Stimulated activated naive CD8-positive, alpha-beta T cell treated with anti-CD3 and anti-CD28 coated beads, Interleukin-15, amount 100 ng/mL, for 72 hours (primary cell): ENCODE results near the gene CD302.
"Not testable (repeated sequence)": the region's sequence is repeated elsewhere in the genome, so short reads cannot be mapped to it uniquely, and the experiment has no call there.

Source experiments
- ATAC-seq: fragments of 150-1000 bp; cut with Tn5 transposase; 2 replicates; pipeline ENCODE4 v1.10.0; 2021; ENCODE audit warnings: mild to moderate bottlenecking, moderate library complexity
- DNase-seq, 2 donors: peaks; one replicate each; pipeline ENCODE4 v3.0.0; 2021 to 2022
- H3K27ac Mint-ChIP-seq, 2 donors: one replicate each; pipeline ENCODE4 v1.8.0; 2022; ENCODE audit warnings: mild to moderate bottlenecking in 2 of 2, mixed read lengths in 2 of 2, moderate library complexity in 2 of 2
- H3K27me3 Mint-ChIP-seq: one replicate; pipeline ENCODE4 v1.8.0; 2022; ENCODE audit warnings: mixed read lengths
- H3K4me1 Mint-ChIP-seq: one replicate; pipeline ENCODE4 v1.8.0; 2022; ENCODE audit warnings: mild to moderate bottlenecking, mixed read lengths
- H3K4me3 Mint-ChIP-seq, 2 donors: one replicate each; pipeline ENCODE4 v1.8.0; 2022; ENCODE audit warnings: mild to moderate bottlenecking in 2 of 2, mixed read lengths in 2 of 2, moderate library complexity in 1 of 2
- H3K9me3 Mint-ChIP-seq, 2 donors: one replicate each; pipeline ENCODE4 v1.8.0; 2022; ENCODE audit warnings: mixed read lengths in 2 of 2

Gene CD302

DNA sequence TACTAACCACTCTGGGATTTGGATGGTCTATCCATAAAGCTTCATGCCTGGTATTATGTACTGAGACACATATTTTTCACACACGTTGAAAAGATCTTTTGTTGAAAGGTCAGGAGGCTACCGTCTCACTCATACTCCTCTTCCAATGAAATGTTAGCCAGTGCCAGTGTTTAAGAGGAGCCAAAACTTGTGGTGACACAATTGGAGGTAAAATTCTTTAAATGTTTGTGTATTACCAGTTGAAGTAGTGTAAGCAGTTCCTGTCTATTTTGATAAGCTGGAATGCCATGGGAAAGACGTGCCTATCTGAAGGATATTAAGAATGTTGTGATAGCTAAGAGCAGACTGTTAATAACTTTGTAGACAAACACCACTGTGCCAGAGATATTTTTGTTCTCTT lies 53.6 kb downstream of the CD302 start:
- H3K4me1 Mint-ChIP-seq, result peaks cover 7% of the 10 kb centered on the region
- no peaks in the 10 kb centered on the region for H3K27me3 Mint-ChIP-seq
- no peaks in the 10 kb centered on the region for H3K9me3 Mint-ChIP-seq
- H3K4me3 Mint-ChIP-seq, result no peak overlapping the region
- ATAC-seq, result no peak
- no peak overlapping the region for H3K27ac Mint-ChIP-seq
- no peak for DNase-seq

DNA sequence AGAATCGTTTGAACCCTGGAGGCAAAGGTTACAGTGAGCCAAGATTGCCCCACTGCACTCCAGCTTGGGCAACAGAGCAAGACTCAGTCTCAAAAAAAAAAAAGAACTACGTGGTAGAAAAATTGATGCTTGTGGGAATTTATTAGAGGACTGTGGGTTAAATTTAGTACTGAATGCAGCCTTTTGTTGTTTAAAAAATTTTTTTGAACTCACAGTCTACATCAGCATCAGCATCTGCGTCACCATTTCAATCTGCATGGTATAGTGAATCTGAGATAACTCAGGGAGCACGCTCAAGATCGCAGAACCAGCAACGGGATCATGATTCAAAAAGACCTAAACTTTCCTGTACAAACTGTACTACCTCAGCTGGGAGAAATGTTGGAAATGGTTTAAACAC lies 55.2 kb downstream of the CD302 start:
- H3K27me3 Mint-ChIP-seq, result no peaks in the 10 kb centered on the region
- H3K27ac Mint-ChIP-seq, result peak overlapping the region in 1 of 2 donors; percentile 74
- no peak for ATAC-seq

DNA sequence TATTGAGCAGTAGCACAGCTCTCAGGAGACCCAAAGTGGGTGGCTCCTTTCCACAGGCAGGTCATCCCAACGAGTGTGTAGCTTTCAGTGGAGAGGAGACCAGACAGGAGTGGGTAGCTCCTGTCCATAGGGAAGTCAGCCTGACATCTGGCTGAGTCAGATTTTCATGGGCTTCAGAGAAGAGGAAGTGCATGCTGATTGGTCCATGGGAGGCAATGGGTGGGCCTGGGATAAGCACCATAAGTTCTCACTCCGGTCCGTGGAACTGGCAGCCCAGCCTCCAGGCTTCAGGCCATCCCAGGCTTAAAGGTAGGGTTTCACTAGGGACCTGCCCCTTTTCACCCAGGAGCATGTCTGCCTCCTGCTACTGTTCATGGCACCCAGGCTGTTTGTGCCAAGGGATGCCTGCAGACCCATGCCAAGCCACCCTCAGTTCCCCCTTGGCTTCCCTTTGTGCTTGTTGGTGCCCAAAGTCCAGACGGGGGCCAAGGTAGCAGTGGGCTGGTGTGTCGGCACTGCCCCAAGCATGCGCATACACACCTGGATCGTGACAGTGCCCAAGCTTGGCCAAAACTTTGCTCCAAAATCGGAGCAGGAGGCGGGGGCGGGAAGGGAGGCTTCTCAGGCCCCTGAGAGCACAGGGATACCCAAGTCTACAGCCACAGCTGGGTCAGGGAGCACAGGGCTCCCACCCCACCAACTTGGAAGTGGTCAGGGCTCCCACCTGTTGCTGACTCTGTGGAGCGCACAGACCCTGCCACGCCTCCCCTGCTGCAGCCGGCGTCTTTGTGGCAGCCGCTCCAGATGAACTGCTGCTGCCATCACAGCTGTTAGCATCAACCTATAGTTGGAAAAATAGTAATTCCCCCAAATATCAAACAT lies 59.3 kb downstream of the CD302 start:
- H3K27ac Mint-ChIP-seq, result no peak overlapping the region
- peaks cover 33% of the 10 kb centered on the region for H3K4me1 Mint-ChIP-seq
- H3K4me3 Mint-ChIP-seq, result no peak overlapping the region
- no peaks in the 10 kb centered on the region for H3K27me3 Mint-ChIP-seq
- DNase-seq (no peak), ATAC-seq (peak; percentile 23)
- H3K9me3 Mint-ChIP-seq, result no peaks in the 10 kb centered on the region

More for the DNA sequence above, 55.2 kb downstream of the CD302 start:
- Mint-ChIP-seq H3K9me3 (no peaks in the 10 kb centered on the region), H3K4me3 (no peak overlapping the region), H3K4me1 (peaks cover 7% of the 10 kb centered on the region)
- no peak for DNase-seq

DNA sequence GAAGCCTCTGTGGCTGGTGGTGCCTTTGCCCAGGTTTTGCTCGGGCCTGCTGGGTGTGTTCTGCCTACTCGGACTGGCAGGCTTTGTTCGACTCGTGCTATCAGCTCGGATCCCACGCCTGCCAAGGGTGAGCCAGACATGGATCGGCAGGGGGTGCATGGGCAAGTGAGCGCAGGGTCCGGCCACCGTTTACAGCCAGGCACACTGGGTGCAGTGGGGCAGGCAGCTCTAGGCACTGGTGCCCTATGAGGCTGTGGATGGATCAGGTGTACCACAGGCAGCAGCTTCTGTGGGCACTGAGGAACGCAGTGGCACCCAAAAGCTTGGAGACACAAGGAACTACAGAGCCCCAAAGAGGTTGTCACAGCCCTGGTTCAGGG lies 60.1 kb downstream of the CD302 start:
- Mint-ChIP-seq H3K27ac (peak overlapping the region in 1 of 2 donors; percentile 61), H3K4me3 (no peak overlapping the region), H3K9me3 (no peaks in the 10 kb centered on the region), H3K27me3 (no peaks in the 10 kb centered on the region), H3K4me1 (peaks cover 33% of the 10 kb centered on the region)
- no peak for ATAC-seq
- DNase-seq, result no peak

DNA sequence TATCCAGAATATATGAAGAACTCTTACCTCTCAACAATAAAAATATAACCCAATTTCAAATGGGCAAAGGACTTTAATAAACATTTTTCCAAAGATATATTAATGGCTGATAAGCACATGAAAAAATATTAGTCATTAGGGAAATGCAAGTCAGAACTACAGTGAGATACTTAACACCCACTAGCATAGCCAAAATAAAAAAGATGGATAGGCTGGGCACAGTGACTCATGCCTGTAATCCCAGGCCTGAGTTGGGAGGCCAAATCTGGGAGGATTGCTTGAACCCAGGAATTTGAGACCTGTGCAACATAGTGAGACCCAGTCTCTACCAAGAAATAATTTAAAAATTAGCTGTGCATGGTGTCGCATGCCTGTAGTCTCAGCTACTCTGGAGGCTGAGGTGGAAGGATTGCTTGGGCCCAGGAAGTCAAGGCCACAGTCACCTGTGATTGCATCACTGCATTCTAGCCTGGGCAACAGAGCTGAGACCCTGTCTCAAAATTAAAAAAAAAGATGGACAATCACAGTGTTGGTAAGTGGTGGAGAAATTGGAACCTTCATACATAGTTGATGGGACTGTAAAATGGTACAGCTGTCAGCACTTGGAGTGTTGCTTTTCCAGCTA lies 60.6 kb downstream of the CD302 start:
- DNase-seq (no peak), ATAC-seq (no peak)
- peaks cover 33% of the 10 kb centered on the region for H3K4me1 Mint-ChIP-seq
- no peak overlapping the region for H3K4me3 Mint-ChIP-seq
- no peaks in the 10 kb centered on the region for H3K27me3 Mint-ChIP-seq
- H3K27ac Mint-ChIP-seq, result peak overlapping the region; percentile 88 to 89
- no peaks in the 10 kb centered on the region for H3K9me3 Mint-ChIP-seq

DNA sequence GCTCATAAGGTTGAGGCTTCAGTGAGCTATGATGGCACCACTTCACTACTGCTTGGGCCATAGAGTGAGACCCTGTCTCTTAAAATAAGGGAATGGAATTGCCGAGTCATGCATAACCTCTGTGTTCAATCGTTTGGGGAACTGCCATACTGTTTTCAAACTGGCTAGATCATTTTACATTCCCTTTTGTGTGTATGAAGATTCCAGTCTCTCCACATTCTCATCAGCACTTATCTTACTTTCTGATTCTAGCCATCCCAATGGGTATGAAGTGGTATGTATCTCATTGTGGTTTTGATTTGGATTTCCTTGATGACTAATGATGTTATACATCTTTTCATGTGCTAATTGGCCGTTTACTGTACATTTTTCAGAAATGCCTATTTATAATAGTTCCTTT lies 62.0 kb downstream of the CD302 start:
- ATAC-seq (no peak), DNase-seq (no peak)
- no peak overlapping the region for H3K27ac Mint-ChIP-seq
- no peaks in the 10 kb centered on the region for H3K27me3 Mint-ChIP-seq
- H3K4me3 Mint-ChIP-seq, result no peak overlapping the region
- peaks cover 33% of the 10 kb centered on the region for H3K4me1 Mint-ChIP-seq
- H3K9me3 Mint-ChIP-seq, result no peaks in the 10 kb centered on the region

DNA sequence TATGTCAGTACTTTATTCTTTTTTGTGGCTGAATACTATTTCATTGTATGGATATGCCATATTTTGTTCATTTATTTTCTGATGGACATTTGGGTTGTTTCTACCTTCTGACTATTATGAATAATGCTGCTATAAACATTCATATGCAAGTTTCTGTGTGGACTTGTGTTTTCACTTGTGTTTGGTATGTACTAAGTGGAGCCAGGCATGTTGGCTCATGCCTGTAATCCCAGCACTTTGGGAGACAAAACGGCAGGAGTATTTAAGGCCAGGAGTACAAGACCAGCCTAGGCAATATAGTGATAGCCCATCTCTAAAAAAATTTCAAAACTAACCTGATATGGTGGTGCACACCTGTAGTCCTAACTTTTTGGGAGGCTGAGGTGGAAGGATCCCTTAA lies 62.4 kb downstream of the CD302 start:
- Mint-ChIP-seq H3K27ac (no peak overlapping the region), H3K4me1 (peaks cover 33% of the 10 kb centered on the region), H3K4me3 (no peak overlapping the region)

GRCh38 chr2:159728629-159729028 lies 69.4 kb downstream of the CD302 start:
- Mint-ChIP-seq H3K9me3 (peaks cover 6 to 7% of the 10 kb centered on the region in 2 donors), H3K27ac (peak overlapping the region in 1 of 2 donors; percentile 58), H3K27me3 (no peaks in the 10 kb centered on the region), H3K4me3 (no peak overlapping the region), H3K4me1 (peaks cover 45% of the 10 kb centered on the region)
- ATAC-seq (no peak), DNase-seq (no peak)

More for the DNA sequence above, 62.4 kb downstream of the CD302 start:
- no peaks in the 10 kb centered on the region for H3K27me3 Mint-ChIP-seq
- ATAC-seq, result no peak
- DNase-seq, result no peak
- H3K9me3 Mint-ChIP-seq, result no peaks in the 10 kb centered on the region

DNA sequence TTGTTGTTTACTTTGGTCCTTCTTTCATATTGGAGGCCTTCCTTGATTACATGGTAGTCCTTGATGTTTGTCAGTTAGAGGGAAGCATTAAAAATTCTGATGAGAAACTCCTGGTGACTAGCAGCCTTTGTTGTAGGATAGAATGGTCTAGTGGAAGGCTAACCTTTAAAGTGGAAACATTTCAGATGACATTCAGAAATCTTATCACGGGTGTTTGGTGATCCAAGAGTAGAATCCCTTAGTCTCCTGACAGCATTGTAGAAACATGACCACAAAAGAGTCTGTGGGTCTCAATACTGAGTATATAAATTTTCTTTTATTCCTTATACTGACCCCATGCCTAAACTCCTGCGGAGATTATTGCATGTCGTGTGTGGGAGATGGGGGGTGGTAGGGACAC lies 72.3 kb downstream of the CD302 start:
- Mint-ChIP-seq H3K9me3 (peaks cover 7% of the 10 kb centered on the region in 2 donors), H3K27ac (no peak overlapping the region), H3K4me3 (no peak overlapping the region), H3K27me3 (no peaks in the 10 kb centered on the region), H3K4me1 (peaks cover 67% of the 10 kb centered on the region)
- DNase-seq (no peak), ATAC-seq (no peak)

DNA sequence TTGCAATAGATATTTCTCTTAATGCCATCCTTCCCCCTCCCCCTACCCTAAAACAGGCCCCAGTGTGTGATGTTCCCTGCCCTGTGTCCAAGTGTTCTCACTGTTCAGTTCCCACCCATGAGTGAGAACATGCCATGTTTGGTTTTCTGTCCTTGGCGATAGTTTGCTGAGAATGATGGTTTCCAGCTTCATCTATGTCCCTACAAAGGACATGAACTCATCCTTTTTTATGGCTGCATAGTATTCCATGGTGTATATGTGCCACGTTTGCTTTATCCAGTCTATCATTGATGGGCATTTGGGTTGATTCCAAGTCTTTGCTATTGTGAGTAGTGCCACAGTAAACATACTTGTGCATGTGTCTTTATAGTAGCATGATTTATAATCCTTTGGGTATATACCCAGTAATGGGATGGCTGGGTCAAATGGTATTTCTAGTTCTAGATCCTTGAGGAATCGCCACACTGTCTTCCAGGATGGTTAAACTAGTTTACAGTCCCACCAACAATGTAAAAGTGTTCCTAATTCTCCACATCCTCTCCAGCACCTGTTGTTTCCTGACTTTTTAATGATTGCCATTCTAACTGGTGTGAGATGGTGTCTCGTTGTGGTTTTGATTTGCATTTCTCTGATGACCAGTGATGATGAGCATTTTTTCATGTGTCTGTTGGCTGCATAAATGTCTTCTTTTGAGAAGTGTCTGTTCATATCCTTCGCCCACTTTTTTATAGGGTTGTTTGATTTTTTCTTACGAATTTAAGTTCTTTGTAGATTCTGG lies 73.0 kb downstream of the CD302 start:
- not testable (repeated sequence) for DNase-seq, H3K27ac Mint-ChIP-seq, H3K4me3 Mint-ChIP-seq, H3K9me3 Mint-ChIP-seq, ATAC-seq, H3K27me3 Mint-ChIP-seq
- peaks cover 74% of the 10 kb centered on the region for H3K4me1 Mint-ChIP-seq

- H3K4me1 Mint-ChIP-seq, result peaks cover 79% of the 10 kb centered on the region
- H3K4me3 Mint-ChIP-seq, result no peak overlapping the region
- H3K27me3 Mint-ChIP-seq, result no peaks in the 10 kb centered on the region
- ATAC-seq, result no peak
- H3K9me3 Mint-ChIP-seq, result peaks cover 11 to 14% of the 10 kb centered on the region in 2 donors
- H3K27ac Mint-ChIP-seq, result no peak overlapping the region
- no peak for DNase-seq
These were observed 75.4 kb downstream of the CD302 start for GRCh38 chr2:159722580-159722979.

DNA sequence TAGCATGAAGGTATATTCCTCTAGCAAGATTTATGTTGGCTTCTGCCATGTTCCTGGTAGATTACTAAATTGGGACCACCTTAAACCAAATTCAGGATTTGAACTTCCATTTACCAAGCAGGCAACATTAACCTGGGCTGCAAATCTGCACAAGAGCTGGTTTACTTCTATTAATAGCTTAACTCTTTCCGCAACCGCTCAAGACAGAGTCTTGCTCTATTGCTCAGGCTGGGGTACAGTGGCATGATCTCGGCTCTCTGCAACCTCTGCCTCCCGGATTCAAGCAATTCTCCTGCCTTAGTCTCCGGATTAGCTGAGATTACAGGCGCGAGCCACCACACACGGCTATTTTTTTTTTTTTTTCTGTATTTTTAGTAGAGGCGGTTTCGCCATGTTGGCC lies 77.3 kb downstream of the CD302 start:
- Mint-ChIP-seq H3K9me3 (peaks cover 11 to 14% of the 10 kb centered on the region in 2 donors), H3K27ac (no peak overlapping the region), H3K4me1 (peaks cover 79% of the 10 kb centered on the region), H3K4me3 (no peak overlapping the region), H3K27me3 (no peaks in the 10 kb centered on the region)
- ATAC-seq, result no peak
- no peak for DNase-seq
